Measurements from ENCODE around the gene SYNPO2L. TPM values are rescaled to one million over a fixed set of nuclear protein-coding genes. Genes with fewer than 3 reads are reported as not detected.

SYNPO2L gene
- under 0.01 and 0.18 TPM in 2 replicates for total RNA-seq

DNA sequence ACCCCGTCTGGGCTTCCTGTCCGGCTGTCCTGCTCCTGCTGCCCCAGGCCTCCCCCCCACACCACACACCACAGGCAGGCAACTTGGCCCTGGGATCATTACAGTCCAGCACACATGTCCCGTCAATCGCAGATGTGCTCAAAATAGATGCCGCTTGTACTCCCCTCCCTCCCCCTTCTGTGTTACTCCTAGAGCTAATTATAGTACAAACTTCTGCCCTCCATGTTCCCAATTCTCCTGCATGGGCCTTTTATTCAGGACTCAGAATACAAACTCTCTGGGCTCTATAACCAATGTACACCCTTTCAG, at the start of gene SYNPO2L:
TSS of gene SYNPO2L (minus strand) at position 40 of the 309 bp plus-strand sequence. CDS start 107 bp downstream, outside the sequence.

DNA sequence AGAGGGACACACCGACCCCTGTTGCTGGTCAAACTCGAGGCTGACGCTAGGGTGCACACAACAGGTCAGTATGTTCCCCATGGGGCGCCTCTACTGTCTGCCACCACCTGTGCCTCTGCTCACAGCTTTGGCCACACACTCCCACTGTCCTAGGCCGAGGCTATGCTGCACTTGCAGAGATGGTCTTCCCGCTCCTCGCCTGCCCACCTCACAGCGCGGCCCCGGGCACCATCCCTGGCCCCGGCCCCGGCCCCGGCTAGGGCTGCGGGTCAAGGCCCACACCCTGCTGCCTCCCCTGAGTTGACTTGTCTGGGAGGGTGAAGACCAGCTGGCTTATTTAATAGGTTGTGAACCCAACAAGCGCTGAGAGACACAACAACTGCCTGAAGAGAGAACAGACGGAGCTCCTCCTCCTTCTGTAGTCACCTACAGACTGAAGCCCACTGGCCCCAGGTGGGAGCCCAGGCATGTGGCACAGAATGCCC, 41.9 kb upstream of the SYNPO2L start, which contains the start of gene AGAP5:
TSS of gene AGAP5 (minus strand) at position 435 of the 485 bp plus-strand sequence. CDS start at position 81, 354 bp downstream.

GRCh38 chr10:73641328-73642060, 14.3 kb downstream of the SYNPO2L start, which contains the start of gene MYOZ1:
TSS of gene MYOZ1 (minus strand) at chr10:73641474. CDS start at chr10:73640017, 1,457 bp downstream.

Other genes starting within 250 kb of the SYNPO2L start
- 159 and 183 TPM in 2 replicates for gene ANXA7, start 242.0 kb downstream of the SYNPO2L start, total RNA-seq
- 1.2 and 1.6 TPM in 2 replicates for gene MSS51, start 222.5 kb downstream of the SYNPO2L start, total RNA-seq
- 16.1 and 28.0 TPM in 2 replicates for gene PPP3CB, start 160.0 kb downstream of the SYNPO2L start, total RNA-seq
- 17.9 and 23.4 TPM in 2 replicates for gene USP54, start 64.7 kb downstream of the SYNPO2L start, total RNA-seq
- gene MYOZ1, start 14.6 kb downstream of the SYNPO2L start, total RNA-seq = 0.53 TPM in 1 of 2 replicates, not detected in the other
- gene AGAP5, start 42.1 kb upstream of the SYNPO2L start, total RNA-seq = 1.6 TPM in 1 of 2 replicates, not detected in the other
- 67.7 and 68.9 TPM in 2 replicates for gene SEC24C, start 88.3 kb upstream of the SYNPO2L start, total RNA-seq
- 37.2 and 39.2 TPM in 2 replicates for gene CHCHD1, start 126.0 kb upstream of the SYNPO2L start, total RNA-seq
- gene ZSWIM8, start 129.6 kb upstream of the SYNPO2L start, total RNA-seq = 54.8 and 57.4 TPM in 2 replicates
- gene NDST2, start 155.6 kb upstream of the SYNPO2L start, total RNA-seq = 21.9 and 27.3 TPM in 2 replicates
- 21.4 and 23.6 TPM in 2 replicates for gene CAMK2G, start 218.5 kb upstream of the SYNPO2L start, total RNA-seq